PC-3 (cell line): ENCODE measurements around the gene DIP2C. TPM values are rescaled to one million over a fixed set of nuclear protein-coding genes. Genes with fewer than 3 reads are reported as not detected.

Source experiments
- ATAC-seq: fragments of 200-7000 bp; cut with Tn5 transposase; 2 replicates; pipeline ENCODE4 v1.9.1; 2020; ENCODE audit warnings: mild to moderate bottlenecking, moderate library complexity
- BruUV-seq: library from RNA; stranded (reverse); fragments of 400-500 nt; replicated peaks from 2 replicates; lab custom pipeline; 2021; lab: Mats Ljungman, UMichigan
- CTCF ChIA-PET: fragments of 300-600 bp; sonication (Branson Sonifier 250); formaldehyde crosslinking; loops from one replicate; lab custom pipeline; 2022; ENCODE audit warnings: antibody characterized with exemption; lab: Charles Lee
- POLR2A ChIA-PET: fragments of 300-600 bp; sonication (Branson Sonifier 250); formaldehyde crosslinking; loops from one replicate; lab custom pipeline; 2022; ENCODE audit warnings: antibody characterized with exemption; ENCODE audit not compliant: unreplicated experiment; lab: Charles Lee
- DNase-seq: peaks from one replicate; pipeline ENCODE4 v3.0.0-alpha.2; 2015
- H2AFZ ChIP-seq: fragments of 300-600 bp; sonication (generic); 2 replicates; pipeline ENCODE4 v1.6.0; 2016; ENCODE audit warnings: antibody characterized with exemption, low read length
- H3F3A ChIP-seq: fragments of 300-600 bp; sonication (generic); one replicate; pipeline ENCODE4 v1.6.0; 2017; ENCODE audit warnings: antibody characterized with exemption, low read length, control low read depth, mild to moderate bottlenecking; ENCODE audit not compliant: unreplicated experiment
- H3K27ac ChIP-seq: fragments of 300-600 bp; sonication (generic); 2 replicates; pipeline ENCODE4 v1.5.1; 2016; ENCODE audit warnings: mild to moderate bottlenecking, low read length
- H3K27me3 ChIP-seq: fragments of 300-600 bp; sonication (generic); 2 replicates; pipeline ENCODE4 v1.6.1; 2016; ENCODE audit warnings: low read length, mixed read lengths
- H3K36me3 ChIP-seq: fragments of 300-600 bp; sonication (generic); 2 replicates; pipeline ENCODE4 v1.6.1; 2016; ENCODE audit warnings: low read depth, mixed run types, low read length, mixed read lengths
- H3K4me1 ChIP-seq: fragments of 300-600 bp; sonication (generic); 2 replicates; pipeline ENCODE4 v1.5.1; 2016; ENCODE audit warnings: low read length; ENCODE audit not compliant: insufficient read depth
- H3K4me2 ChIP-seq: fragments of 300-600 bp; sonication (generic); 2 replicates; pipeline ENCODE4 v1.6.0; 2016; ENCODE audit warnings: low read length
- H3K4me3 ChIP-seq: fragments of 300-600 bp; sonication (generic); 2 replicates; pipeline ENCODE4 v1.5.1; 2016; ENCODE audit warnings: mild to moderate bottlenecking, low read length, mixed read lengths
- H3K79me2 ChIP-seq: fragments of 300-600 bp; sonication (generic); 2 replicates; pipeline ENCODE4 v1.6.1; 2017; ENCODE audit warnings: low read length, mixed read lengths
- H3K9ac ChIP-seq: fragments of 300-600 bp; sonication (generic); 2 replicates; pipeline ENCODE4 v1.6.0; 2016; ENCODE audit warnings: mild to moderate bottlenecking, low read length
- H3K9me2 ChIP-seq: fragments of 300-600 bp; sonication (generic); replicated peaks from 2 replicates; pipeline ENCODE4 v1.6.1; 2016; ENCODE audit warnings: mixed run types, low read length, mixed read lengths
- H3K9me3 ChIP-seq: fragments of 300-600 bp; sonication (generic); 2 replicates; pipeline ENCODE4 v1.6.1; 2016; ENCODE audit warnings: low read length, mixed read lengths
- H4K20me1 ChIP-seq: fragments of 300-600 bp; sonication (generic); 2 replicates; pipeline ENCODE4 v1.6.1; 2016; ENCODE audit warnings: low read length, mixed read lengths
- CTCF ChIP-seq: fragments of 300-600 bp; sonication (generic); conservative IDR thresholded peaks from 2 replicates; pipeline ENCODE4 v1.5.1; 2017; ENCODE audit warnings: antibody characterized with exemption, low read depth, mild to moderate bottlenecking, low read length
- EZH2 ChIP-seq: fragments of 300-600 bp; sonication (generic); IDR thresholded peaks from one replicate; pipeline ENCODE4 v1.6.1; 2017; ENCODE audit warnings: antibody characterized with exemption, mild to moderate bottlenecking, low read length; ENCODE audit not compliant: unreplicated experiment
- EZH2phosphoT487 ChIP-seq: fragments of 300-600 bp; sonication (generic); IDR thresholded peaks from 2 replicates; pipeline ENCODE4 v1.6.1; 2018; ENCODE audit warnings: mild to moderate bottlenecking, antibody characterized with exemption, low read length, borderline replicate concordance
- intact Hi-C: fragments of 100-400 bp; cut with micrococcal nuclease; formaldehyde crosslinking; loops from 2 replicates; pipeline ENCODE4 v1.9.0; 2023
- total RNA-seq: library from RNA; depleted of rRNA; stranded (reverse); fragments of >200 nt; gene quantifications from 2 replicates; pipeline ENCODE4 v1.2.3, GENCODE V29; 2014

DIP2C gene
- total RNA-seq, 1 experiment from 2014 or later = 3.1 TPM

- no peaks in the 10 kb centered on the region for H3K9me3 ChIP-seq
- TF ChIP-seq EZH2 = no peak
- no peak for TF ChIP-seq CTCF
- no peak for TF ChIP-seq EZH2phosphoT487
- H3K9me2 ChIP-seq = no peaks in the 10 kb centered on the region
- DNase-seq (no peak), ATAC-seq (no peak)
- peaks cover 8% of the 10 kb centered on the region for H3K4me1 ChIP-seq
- no peak overlapping the region for H3K9ac ChIP-seq
- H3F3A ChIP-seq = no peaks in the 10 kb centered on the region
- no peak overlapping the region for H3K27ac ChIP-seq
- no peaks in the 10 kb centered on the region for H4K20me1 ChIP-seq
- CTCF ChIA-PET = interaction anchor here (0.6 kb wide), 1 partner anchor 32 kb away, joined by 3 read pairs; no protein-coding TSS in a partner anchor
- BruUV-seq = no TSS peak
- H2AFZ ChIP-seq = no peak overlapping the region
- no peaks in the 10 kb centered on the region for H3K79me2 ChIP-seq
- POLR2A ChIA-PET = no interaction called here
- H3K4me3 ChIP-seq = no peak overlapping the region
- H3K4me2 ChIP-seq = peak overlapping the region; percentile 62; the same call in 1 of the 2 replicates
- H3K36me3 ChIP-seq = no peaks in the 10 kb centered on the region
- no peaks in the 10 kb centered on the region for H3K27me3 ChIP-seq
- intact Hi-C loops = no loop called here
Measured at GRCh38 chr10:298033-298432, 391.4 kb downstream of the DIP2C start.

- Histone ChIP-seq H3F3A (no peaks in the 10 kb centered on the region), H3K27me3 (no peaks in the 10 kb centered on the region), H3K36me3 (no peaks in the 10 kb centered on the region), H3K9ac (no peak overlapping the region), H3K4me2 (peak overlapping the region; percentile 62), H3K9me3 (no peaks in the 10 kb centered on the region), H3K4me3 (peak overlapping the region; percentile 27; the same call in 1 of the 2 replicates), H2AFZ (no peak overlapping the region), H3K27ac (peak overlapping the region; percentile 63), H4K20me1 (no peaks in the 10 kb centered on the region), H3K9me2 (no peaks in the 10 kb centered on the region), H3K79me2 (no peaks in the 10 kb centered on the region), H3K4me1 (peaks cover 8% of the 10 kb centered on the region)
- intact Hi-C loops = loop anchor here (1.0 kb wide), 1 partner anchor 27 kb away; no protein-coding TSS in a partner anchor
- peak; percentile 58 for ATAC-seq
- DNase-seq = no peak
- ChIA-PET POLR2A (no interaction called here), CTCF (interaction anchor here (0.6 kb wide), 1 partner anchor 32 kb away, joined by 3 read pairs; no protein-coding TSS in a partner anchor)
- TF ChIP-seq CTCF (no peak), EZH2phosphoT487 (no peak), EZH2 (no peak)
- TSS peak; percentile 89 for BruUV-seq
Measured at GRCh38 chr10:297567-297966, 391.9 kb downstream of the DIP2C start.

- no peaks in the 10 kb centered on the region for H3K79me2 ChIP-seq
- no peaks in the 10 kb centered on the region for H3K9me3 ChIP-seq
- ATAC-seq (no peak), DNase-seq (no peak)
- H3K27ac ChIP-seq = no peak overlapping the region
- no peak for TF ChIP-seq EZH2phosphoT487
- TF ChIP-seq EZH2 = no peak
- TF ChIP-seq CTCF = no peak
- no peaks in the 10 kb centered on the region for H3K27me3 ChIP-seq
- BruUV-seq = no TSS peak
- no peaks in the 10 kb centered on the region for H3K9me2 ChIP-seq
- H3K4me2 ChIP-seq = no peak overlapping the region
- H2AFZ ChIP-seq = no peak overlapping the region
- no peak overlapping the region for H3K9ac ChIP-seq
- ChIA-PET CTCF (no interaction called here), POLR2A (no interaction called here)
- no peaks in the 10 kb centered on the region for H4K20me1 ChIP-seq
- H3K36me3 ChIP-seq = no peaks in the 10 kb centered on the region
- H3K4me1 ChIP-seq = peaks cover 8% of the 10 kb centered on the region
- H3K4me3 ChIP-seq = no peak overlapping the region
- no peaks in the 10 kb centered on the region for H3F3A ChIP-seq
- intact Hi-C loops = no loop called here
Measured at GRCh38 chr10:293636-294035, 395.8 kb downstream of the DIP2C start.
